Measurements from ENCODE around the gene RNF114.

DNA sequence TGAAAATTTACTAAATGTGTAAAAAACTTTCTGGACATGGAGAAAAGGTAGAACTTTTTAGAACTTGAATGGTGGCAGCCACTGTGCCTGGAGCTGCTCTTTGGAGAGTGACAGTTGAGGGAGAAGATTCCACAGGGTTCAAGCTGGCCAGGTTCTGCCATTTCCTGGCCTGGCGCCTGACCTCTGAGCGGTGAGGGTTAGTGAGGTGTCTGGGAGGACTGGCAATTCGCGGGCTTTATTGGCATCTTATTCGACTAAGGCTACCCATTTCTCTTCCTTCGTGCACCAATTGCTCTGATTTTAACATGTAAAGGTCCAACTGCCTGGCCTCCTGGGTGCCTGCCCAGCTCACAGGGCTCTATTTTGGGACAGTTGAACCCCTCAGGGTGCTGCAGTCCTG, 49.0 kb downstream of the RNF114 start:
- TF ChIP-seq JUND (IDR thresholded peaks at IDR 0.05), result no peak
- TF ChIP-seq, protein P1, sequence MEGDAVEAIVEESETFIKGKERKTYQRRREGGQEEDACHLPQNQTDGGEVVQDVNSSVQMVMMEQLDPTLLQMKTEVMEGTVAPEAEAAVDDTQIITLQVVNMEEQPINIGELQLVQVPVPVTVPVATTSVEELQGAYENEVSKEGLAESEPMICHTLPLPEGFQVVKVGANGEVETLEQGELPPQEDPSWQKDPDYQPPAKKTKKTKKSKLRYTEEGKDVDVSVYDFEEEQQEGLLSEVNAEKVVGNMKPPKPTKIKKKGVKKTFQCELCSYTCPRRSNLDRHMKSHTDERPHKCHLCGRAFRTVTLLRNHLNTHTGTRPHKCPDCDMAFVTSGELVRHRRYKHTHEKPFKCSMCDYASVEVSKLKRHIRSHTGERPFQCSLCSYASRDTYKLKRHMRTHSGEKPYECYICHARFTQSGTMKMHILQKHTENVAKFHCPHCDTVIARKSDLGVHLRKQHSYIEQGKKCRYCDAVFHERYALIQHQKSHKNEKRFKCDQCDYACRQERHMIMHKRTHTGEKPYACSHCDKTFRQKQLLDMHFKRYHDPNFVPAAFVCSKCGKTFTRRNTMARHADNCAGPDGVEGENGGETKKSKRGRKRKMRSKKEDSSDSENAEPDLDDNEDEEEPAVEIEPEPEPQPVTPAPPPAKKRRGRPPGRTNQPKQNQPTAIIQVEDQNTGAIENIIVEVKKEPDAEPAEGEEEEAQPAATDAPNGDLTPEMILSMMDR (IDR thresholded peaks at IDR 0.05; ENCODE audit: low read depth, low read length, missing input control), result no peak
- TF ChIP-seq SP1 (IDR thresholded peaks at IDR 0.05), result no peak
- TF ChIP-seq EGR1 (IDR thresholded peaks at IDR 0.05; ENCODE audit: low read depth in 2 of 2), result no peak
- TF ChIP-seq, protein P2, sequence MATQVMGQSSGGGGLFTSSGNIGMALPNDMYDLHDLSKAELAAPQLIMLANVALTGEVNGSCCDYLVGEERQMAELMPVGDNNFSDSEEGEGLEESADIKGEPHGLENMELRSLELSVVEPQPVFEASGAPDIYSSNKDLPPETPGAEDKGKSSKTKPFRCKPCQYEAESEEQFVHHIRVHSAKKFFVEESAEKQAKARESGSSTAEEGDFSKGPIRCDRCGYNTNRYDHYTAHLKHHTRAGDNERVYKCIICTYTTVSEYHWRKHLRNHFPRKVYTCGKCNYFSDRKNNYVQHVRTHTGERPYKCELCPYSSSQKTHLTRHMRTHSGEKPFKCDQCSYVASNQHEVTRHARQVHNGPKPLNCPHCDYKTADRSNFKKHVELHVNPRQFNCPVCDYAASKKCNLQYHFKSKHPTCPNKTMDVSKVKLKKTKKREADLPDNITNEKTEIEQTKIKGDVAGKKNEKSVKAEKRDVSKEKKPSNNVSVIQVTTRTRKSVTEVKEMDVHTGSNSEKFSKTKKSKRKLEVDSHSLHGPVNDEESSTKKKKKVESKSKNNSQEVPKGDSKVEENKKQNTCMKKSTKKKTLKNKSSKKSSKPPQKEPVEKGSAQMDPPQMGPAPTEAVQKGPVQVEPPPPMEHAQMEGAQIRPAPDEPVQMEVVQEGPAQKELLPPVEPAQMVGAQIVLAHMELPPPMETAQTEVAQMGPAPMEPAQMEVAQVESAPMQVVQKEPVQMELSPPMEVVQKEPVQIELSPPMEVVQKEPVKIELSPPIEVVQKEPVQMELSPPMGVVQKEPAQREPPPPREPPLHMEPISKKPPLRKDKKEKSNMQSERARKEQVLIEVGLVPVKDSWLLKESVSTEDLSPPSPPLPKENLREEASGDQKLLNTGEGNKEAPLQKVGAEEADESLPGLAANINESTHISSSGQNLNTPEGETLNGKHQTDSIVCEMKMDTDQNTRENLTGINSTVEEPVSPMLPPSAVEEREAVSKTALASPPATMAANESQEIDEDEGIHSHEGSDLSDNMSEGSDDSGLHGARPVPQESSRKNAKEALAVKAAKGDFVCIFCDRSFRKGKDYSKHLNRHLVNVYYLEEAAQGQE (IDR thresholded peaks at IDR 0.05), result no peak
- TF ChIP-seq GABPA (IDR thresholded peaks at IDR 0.05 in 1 of 2, conservative IDR thresholded peaks at IDR 0.05 in 1 of 2), result no peak
- TF ChIP-seq TAF1 (conservative IDR thresholded peaks at IDR 0.05), result no peak
